Measurements from ENCODE around the gene OR52E1.
"Not testable (repeated sequence)": the region's sequence is repeated elsewhere in the genome, so short reads cannot be mapped to it uniquely, and the experiment has no call there.

Gene OR52E1
- 0 reads per million in 2 donors for total RNA-seq

GRCh38 chr11:5069272-5069671 lies at the start of gene OR52E1:
Gene OR52E1, plus strand, starts transcription at chr11:5069572.
- no peak for DNase-seq

- DNase-seq: no peak
Observed at GRCh38 chr11:5021996-5022395, 47.4 kb upstream of the OR52E1 start.

- no peak for DNase-seq
Observed at GRCh38 chr11:5036669-5037068, 32.7 kb upstream of the OR52E1 start.

GRCh38 chr11:5037926-5038325 lies 31.4 kb upstream of the OR52E1 start:
- no peak for DNase-seq

GRCh38 chr11:5038341-5038740 lies 31.0 kb upstream of the OR52E1 start:
- no peak for DNase-seq

GRCh38 chr11:5040876-5041275 lies 28.5 kb upstream of the OR52E1 start:
- DNase-seq: no peak

GRCh38 chr11:5042091-5042490 lies 27.3 kb upstream of the OR52E1 start:
- DNase-seq: no peak

- DNase-seq: no peak
Observed at GRCh38 chr11:5043380-5043779, 26.0 kb upstream of the OR52E1 start.

GRCh38 chr11:5046226-5046625 lies 23.1 kb upstream of the OR52E1 start, which contains the start of gene OR52J3:
Gene OR52J3, plus strand, starts transcription at chr11:5046526. Its CDS starts 0 bp downstream, at chr11:5046526.
- DNase-seq: no peak

GRCh38 chr11:5046754-5047330 lies 22.5 kb upstream of the OR52E1 start:
- DNase-seq: no peak

GRCh38 chr11:5058679-5059078 lies 10.7 kb upstream of the OR52E1 start:
- not testable (repeated sequence) for DNase-seq

- DNase-seq: no peak
Observed at GRCh38 chr11:5059391-5059790, 10.0 kb upstream of the OR52E1 start, which contains the start of gene OR52E2. Gene OR52E2, minus strand, starts transcription at chr11:5059627. Its CDS starts 0 bp downstream, at chr11:5059627.

- DNase-seq: no peak
Observed at GRCh38 chr11:5065027-5065426, 4.3 kb upstream of the OR52E1 start.

- DNase-seq: no peak
Observed at GRCh38 chr11:5071799-5072198, 2.4 kb downstream of the OR52E1 start.

- no peak for DNase-seq
Observed at GRCh38 chr11:5081405-5081804, 12.0 kb downstream of the OR52E1 start.

- DNase-seq: no peak
Observed at GRCh38 chr11:5083602-5084001, 14.2 kb downstream of the OR52E1 start.

- no peak for DNase-seq
Observed at GRCh38 chr11:5088556-5088955, 19.2 kb downstream of the OR52E1 start.

GRCh38 chr11:5090668-5091067 lies 21.3 kb downstream of the OR52E1 start:
- no peak for DNase-seq

GRCh38 chr11:5092821-5093585 lies 23.6 kb downstream of the OR52E1 start:
- DNase-seq: no peak

- no peak for DNase-seq
Observed at GRCh38 chr11:5096011-5096410, 26.6 kb downstream of the OR52E1 start.

- no peak for DNase-seq
Observed at GRCh38 chr11:5102246-5102645, 32.9 kb downstream of the OR52E1 start.

GRCh38 chr11:5103066-5103465 lies 33.7 kb downstream of the OR52E1 start:
- DNase-seq: no peak

GRCh38 chr11:5107285-5107684 lies 37.9 kb downstream of the OR52E1 start:
- DNase-seq: no peak

GRCh38 chr11:5115339-5115738 lies 46.0 kb downstream of the OR52E1 start:
- no peak for DNase-seq
